ENCODE results near the gene SORCS2.

GRCh38 chr4:7727749-7728148 lies 535.4 kb downstream of the SORCS2 start:
- TF ChIP-seq CTCF (IDR thresholded peaks at IDR 0.05) (no peak), EZH2phosphoT487 (IDR thresholded peaks at IDR 0.05) (no peak), EZH2 (IDR thresholded peaks at IDR 0.05) (no peak)

All from neural progenitor cell (in vitro differentiated cells).